B cell (primary cell): ENCODE data around the gene ITPR1. TPM values are rescaled to one million over a fixed set of nuclear protein-coding genes. Genes with fewer than 3 reads are reported as not detected.

ENCODE experiments used
- ATAC-seq: fragments of 200-7000 bp; cut with Tn5 transposase; one replicate; pipeline ENCODE4 v1.10.0; 2021; ENCODE audit warnings: low read depth, mild to moderate bottlenecking, moderate number of reproducible peaks, moderate library complexity
- CTCF ChIA-PET: fragments of 350-600 bp; sonication (Branson Sonifier 250); formaldehyde crosslinking; loops from one replicate; lab custom pipeline; 2021; ENCODE audit warnings: antibody characterized with exemption, inconsistent platforms; lab: Charles Lee
- POLR2A ChIA-PET: fragments of 350-600 bp; sonication (Branson Sonifier 250); formaldehyde crosslinking; loops from one replicate; lab custom pipeline; 2021; ENCODE audit warnings: antibody characterized with exemption; lab: Charles Lee
- DNase-seq: peaks from one replicate; pipeline ENCODE4 v3.0.0; 2013
- H2AFZ ChIP-seq: 2 replicates; pipeline ENCODE4 v1.6.1; 2012; ENCODE audit warnings: mild to moderate bottlenecking, low read depth, low read length; ENCODE audit not compliant: insufficient read depth, poor library complexity, severe bottlenecking
- H3K27ac ChIP-seq, 2 donors: 1 replicate in 1 of 2; 2 replicates in 1 of 2; pipeline ENCODE4 v1.5.1; 2012 to 2013; ENCODE audit warnings: low read length in 2 of 2, mild to moderate bottlenecking in 2 of 2, moderate library complexity in 1 of 2
- H3K27me3 ChIP-seq, 4 experiments: fragments of 200-600 bp in 1 of 4; sonication (generic) in 1 of 4; replicated peaks in 1 of 4; 1 replicate in 2 of 4; 2 replicates in 2 of 4; pipeline versions ENCODE4 v1.6.1 to v1.7.0; 2013 to 2016; ENCODE audit warnings: low read length in 3 of 4, mild to moderate bottlenecking in 2 of 4, mixed read lengths in 1 of 4, moderate library complexity in 1 of 4; ENCODE audit not compliant: insufficient read depth in 4 of 4, control insufficient read depth in 3 of 4; ENCODE audit errors: control extremely low read depth in 1 of 4
- H3K36me3 ChIP-seq, 2 experiments: replicated peaks in 1 of 2; 1 replicate in 1 of 2; 2 replicates in 1 of 2; pipeline versions ENCODE4 v1.6.1 to v1.7.1; 2013; ENCODE audit warnings: low read length in 1 of 2; ENCODE audit not compliant: insufficient read depth in 2 of 2, control insufficient read depth in 1 of 2; ENCODE audit errors: control extremely low read depth in 1 of 2, extremely low read depth in 1 of 2
- H3K4me1 ChIP-seq, 2 donors: fragments of 200-600 bp in 1 of 2; sonication (generic) in 1 of 2; 1 replicate in 1 of 2; 2 replicates in 1 of 2; pipeline versions ENCODE4 v1.5.1 to v1.6.1; 2013 to 2017; ENCODE audit warnings: low read length in 2 of 2; ENCODE audit not compliant: control insufficient read depth in 2 of 2, insufficient read depth in 2 of 2
- H3K4me2 ChIP-seq: replicated peaks from 2 replicates; pipeline ENCODE3; 2012; ENCODE audit warnings: mild to moderate bottlenecking, low read depth, low read length; ENCODE audit not compliant: poor library complexity, severe bottlenecking
- H3K4me3 ChIP-seq, 5 experiments: fragments of 200-600 bp in 1 of 5; sonication (generic) in 1 of 5; 1 replicate in 3 of 5; 2 replicates in 2 of 5; pipeline versions ENCODE4 v1.5.1 to v1.7.0; 2011 to 2016; ENCODE audit warnings: low read length in 4 of 5, mild to moderate bottlenecking in 4 of 5, low read depth in 2 of 5, control low read depth in 1 of 5, moderate library complexity in 1 of 5; ENCODE audit not compliant: insufficient read depth in 1 of 5; ENCODE audit errors: control extremely low read depth in 1 of 5, extremely low read depth in 1 of 5
- H3K79me2 ChIP-seq: fragments of 200-600 bp; sonication (generic); one replicate; pipeline ENCODE4 v1.6.0; 2016; ENCODE audit warnings: low read length; ENCODE audit not compliant: control insufficient read depth, insufficient read depth
- H3K9ac ChIP-seq: fragments of 200-600 bp; sonication (generic); 2 replicates; pipeline ENCODE4 v1.6.1; 2017; ENCODE audit warnings: mild to moderate bottlenecking, low read length, moderate library complexity
- H3K9me3 ChIP-seq, 3 donors: one replicate each; pipeline versions ENCODE4 v1.6.1 to v1.7.1; 2013; ENCODE audit warnings: low read length in 2 of 3; ENCODE audit not compliant: control insufficient read depth in 2 of 3, insufficient read depth in 1 of 3; ENCODE audit errors: control extremely low read depth in 1 of 3
- H4K20me1 ChIP-seq: 2 replicates; pipeline ENCODE4 v1.6.0; 2012; ENCODE audit warnings: mild to moderate bottlenecking, low read length; ENCODE audit not compliant: insufficient read depth, control insufficient read depth, poor library complexity, severe bottlenecking
- H3K27ac Mint-ChIP-seq: one replicate; pipeline ENCODE4 v1.8.0; 2021; ENCODE audit warnings: mixed read lengths
- H3K27me3 Mint-ChIP-seq: one replicate; pipeline ENCODE4 v1.8.0; 2021; ENCODE audit warnings: mixed read lengths
- H3K4me1 Mint-ChIP-seq: one replicate; pipeline ENCODE4 v1.8.0; 2021; ENCODE audit warnings: mixed read lengths
- H3K4me3 Mint-ChIP-seq: one replicate; pipeline ENCODE4 v1.8.0; 2021; ENCODE audit warnings: mixed read lengths
- H3K9me3 Mint-ChIP-seq: one replicate; pipeline ENCODE4 v1.8.0; 2022; ENCODE audit warnings: mixed read lengths; ENCODE audit not compliant: insufficient read depth
- CTCF ChIP-seq: fragments of 200-600 bp; IDR thresholded peaks from one replicate; pipeline ENCODE4 v1.8.0; 2022; ENCODE audit warnings: antibody characterized with exemption, mild to moderate bottlenecking
- EZH2 ChIP-seq: IDR thresholded peaks from 2 replicates; pipeline ENCODE4 v1.6.1; 2012; ENCODE audit warnings: borderline replicate concordance, low read depth, mild to moderate bottlenecking, moderate library complexity, low read length; ENCODE audit not compliant: insufficient read depth, poor library complexity, severe bottlenecking
- WGBS: methylation state at CpG from one replicate; pipeline ENCODE4 v1.1.5; 2013; ENCODE audit warnings: missing lambda C conversion rate; ENCODE audit not compliant: insufficient coverage; 5-methylcytosine and 5-hydroxymethylcytosine counted together
- intact Hi-C: fragments of 100-400 bp; cut with micrococcal nuclease; formaldehyde crosslinking; loops from one replicate; pipeline ENCODE4 v1.10.0; 2022
- polyA plus RNA-seq: library from polyadenylated mRNA; depleted of rRNA; stranded (reverse); fragments of >200 nt; gene quantifications from 2 replicates; pipeline ENCODE4 v1.2.3, GENCODE V29; 2012
- total RNA-seq, 2 donors: library from RNA; stranded (reverse); fragments of 120-200 nt in 1 of 2; gene quantifications; 1 replicate in 1 of 2; 2 replicates in 1 of 2; pipeline versions ENCODE4 v1.2.3 to v1.2.4, GENCODE V29; 2013 to 2022

ITPR1 gene
- total and polyA plus RNA-seq, 2 donors (not counting 1 experiment from before 2014, with no cell fraction given), result 64.0 to 332 TPM

- H4K20me1 ChIP-seq, result peaks cover 65% of the 10 kb centered on the region
- no peak overlapping the region for H3K4me3 Mint-ChIP-seq
- H3K4me1 Mint-ChIP-seq, result peaks cover 2% of the 10 kb centered on the region
- H3K27me3 ChIP-seq, result no peaks in the 10 kb centered on the region
- no peak overlapping the region for H2AFZ ChIP-seq
- H3K36me3 ChIP-seq, result peaks cover 2 to 98% of the 10 kb centered on the region in 2 experiments
- no peak overlapping the region for H3K4me2 ChIP-seq
- no peak overlapping the region for H3K27ac Mint-ChIP-seq
- H3K9ac ChIP-seq, result no peak overlapping the region
- TF ChIP-seq CTCF, result no peak
- H3K9me3 Mint-ChIP-seq, result no peaks in the 10 kb centered on the region
- H3K27me3 Mint-ChIP-seq, result no peaks in the 10 kb centered on the region
- intact Hi-C loops, result no loop called here
- peaks cover 3% of the 10 kb centered on the region for H3K79me2 ChIP-seq
- ATAC-seq, result no peak
- H3K9me3 ChIP-seq, result peaks cover 0 to 1% (median 0%) of the 10 kb centered on the region in 3 donors
- H3K4me1 ChIP-seq, result peaks cover 0 to 3% of the 10 kb centered on the region in 2 donors
- POLR2A ChIA-PET, result no interaction called here
- CTCF ChIA-PET, result interaction anchor here (2.1 kb wide), 1 partner anchor 241 kb away, joined by 7 read pairs; no protein-coding TSS in a partner anchor
- H3K27ac ChIP-seq, result no peak overlapping the region
- no peak overlapping the region for H3K4me3 ChIP-seq
- DNase-seq, result no peak
- 0% methylated on average over 1 of the region's 2 CpGs for WGBS
These were observed 324.0 kb downstream of the ITPR1 start for GRCh38 chr3:4817128-4817527.

GRCh38 chr3:4818164-4818563, 325.0 kb downstream of the ITPR1 start:
- Histone ChIP-seq H3K9me3 (peaks cover 0 to 1% (median 0%) of the 10 kb centered on the region in 3 donors), H3K4me2 (no peak overlapping the region), H2AFZ (no peak overlapping the region), H3K4me1 (peaks cover 0 to 4% of the 10 kb centered on the region in 2 donors), H3K27ac (no peak overlapping the region), H4K20me1 (peaks cover 64% of the 10 kb centered on the region), H3K4me3 (no peak overlapping the region), H3K27me3 (no peaks in the 10 kb centered on the region), H3K79me2 (peaks cover 3% of the 10 kb centered on the region), H3K36me3 (peaks cover 2 to 98% of the 10 kb centered on the region in 2 experiments), H3K9ac (no peak overlapping the region)
- ChIA-PET CTCF (interaction anchor here (2.1 kb wide), 1 partner anchor 240 kb away, joined by 7 read pairs; no protein-coding TSS in a partner anchor), POLR2A (no interaction called here)
- 100% methylated on average over 11 of the region's 13 CpGs for WGBS
- H3K4me3 Mint-ChIP-seq, result no peak overlapping the region
- intact Hi-C loops, result no loop called here
- DNase-seq, result no peak
- no peaks in the 10 kb centered on the region for H3K27me3 Mint-ChIP-seq
- H3K4me1 Mint-ChIP-seq, result peaks cover 2% of the 10 kb centered on the region
- no peak overlapping the region for H3K27ac Mint-ChIP-seq
- no peak for ATAC-seq
- H3K9me3 Mint-ChIP-seq, result no peaks in the 10 kb centered on the region
- no peak for TF ChIP-seq CTCF
- no peak for TF ChIP-seq EZH2
